Measurements from ENCODE around the gene MUCL3.
"Not testable (repeated sequence)": the region's sequence is repeated elsewhere in the genome, so short reads cannot be mapped to it uniquely, and the experiment has no call there.

Gene MUCL3

GRCh38 chr6:30913721-30914075 lies 27.1 kb upstream of the MUCL3 start:
- DNase-seq (ENCODE audit: low read depth): peak; percentile 6

DNA sequence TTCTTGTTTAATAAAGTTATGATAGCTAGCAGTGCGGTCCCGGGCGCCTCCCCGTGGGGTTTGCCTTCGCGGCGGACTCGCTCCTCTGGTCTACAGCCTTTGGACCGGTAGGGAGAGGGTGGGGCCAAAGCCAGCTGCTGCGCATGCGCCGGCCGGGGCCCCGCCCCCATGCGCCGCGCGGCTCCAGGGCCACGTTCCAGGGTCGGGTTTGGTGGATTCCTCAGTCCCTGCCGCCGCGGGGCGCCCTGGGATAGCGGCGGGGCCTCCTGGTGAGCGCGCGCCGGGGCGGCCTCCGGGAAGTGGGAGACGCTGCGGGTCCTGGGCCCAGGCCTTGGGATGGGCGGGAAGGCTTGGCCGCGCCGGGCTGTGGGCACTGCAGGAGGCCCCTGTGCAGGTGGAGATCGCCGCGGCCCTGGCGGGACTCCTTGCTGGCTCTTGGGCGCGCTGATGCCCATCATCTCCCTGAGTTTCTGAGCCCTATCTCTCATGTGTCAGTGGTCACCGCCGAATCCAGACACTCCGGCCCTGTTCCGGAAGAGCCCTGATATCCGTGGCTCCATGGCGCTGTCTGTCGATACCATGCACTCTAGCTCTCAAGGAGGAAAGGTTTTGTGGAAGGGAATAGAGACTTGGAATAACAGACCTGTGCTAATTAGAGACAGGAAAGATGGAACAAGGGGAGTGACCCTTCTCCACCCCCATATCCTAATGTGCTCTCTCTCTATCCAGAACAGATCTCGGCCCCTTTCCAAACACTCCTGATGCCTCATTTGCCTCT lies 26.5 kb upstream of the MUCL3 start, which contains the start of gene VARS2:
TSS of gene VARS2 (plus strand) at position 163 of the 778 bp plus-strand sequence. CDS start at position 762, 599 bp downstream.
- DNase-seq (ENCODE audit: low read depth): peak; percentile 74

GRCh38 chr6:30914854-30915590 lies 25.8 kb upstream of the MUCL3 start:
- no peak for DNase-seq (ENCODE audit: low read depth)

DNA sequence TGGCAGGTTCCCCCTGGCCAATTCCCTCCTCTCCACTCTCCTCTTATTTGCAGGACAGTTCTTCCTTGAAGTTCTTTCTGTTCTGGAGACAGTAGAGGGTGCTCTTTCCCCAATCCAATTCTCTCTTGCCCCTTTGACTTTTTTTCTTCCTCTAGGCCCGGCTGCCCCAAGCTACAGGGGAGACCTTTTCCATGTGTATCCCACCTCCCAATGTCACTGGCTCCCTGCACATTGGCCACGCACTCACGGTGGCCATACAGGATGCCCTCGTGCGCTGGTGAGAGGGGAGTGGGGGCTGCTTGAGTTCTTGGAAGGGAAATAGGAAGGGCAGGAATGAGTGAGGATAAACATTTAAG lies 25.2 kb upstream of the MUCL3 start:
- no peak for DNase-seq (ENCODE audit: low read depth)

- no peak for DNase-seq (ENCODE audit: low read depth)
Observed at GRCh38 chr6:30917041-30917440, 23.7 kb upstream of the MUCL3 start.

GRCh38 chr6:30917487-30917886 lies 23.3 kb upstream of the MUCL3 start:
- no peak for DNase-seq (ENCODE audit: low read depth)

GRCh38 chr6:30918670-30919069 lies 22.1 kb upstream of the MUCL3 start:
- DNase-seq (ENCODE audit: low read depth): no peak

- DNase-seq (ENCODE audit: low read depth): no peak
Observed at GRCh38 chr6:30922447-30922852, 18.3 kb upstream of the MUCL3 start.

DNA sequence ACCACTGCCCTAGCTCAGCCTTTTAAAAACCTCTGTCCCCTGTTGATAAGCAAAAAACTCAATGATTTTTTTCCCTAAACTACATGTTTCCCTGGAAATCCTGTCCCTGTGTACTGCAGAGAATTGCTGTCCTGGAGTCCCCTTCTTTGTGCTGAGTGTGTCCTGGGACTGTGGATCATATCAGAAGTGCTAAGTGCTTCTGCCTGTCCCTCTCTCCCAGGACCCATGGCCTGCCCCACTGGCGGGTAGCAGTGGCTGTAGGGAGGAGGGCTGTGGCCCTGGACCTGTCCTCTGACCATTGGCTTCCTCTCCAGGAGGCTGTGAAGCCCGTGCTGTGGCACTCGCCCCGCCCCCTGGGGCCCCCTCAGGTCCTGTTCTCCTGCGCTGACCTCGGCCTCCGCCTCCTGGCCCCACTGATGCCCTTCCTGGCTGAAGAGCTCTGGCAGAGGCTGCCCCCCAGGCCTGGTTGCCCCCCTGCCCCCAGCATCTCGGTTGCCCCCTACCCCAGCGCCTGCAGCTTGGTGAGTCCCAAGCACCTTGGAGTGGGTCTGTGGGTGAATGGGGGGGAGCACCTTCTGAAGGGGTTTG lies 16.6 kb upstream of the MUCL3 start:
- DNase-seq (ENCODE audit: low read depth): not testable (repeated sequence)

DNA sequence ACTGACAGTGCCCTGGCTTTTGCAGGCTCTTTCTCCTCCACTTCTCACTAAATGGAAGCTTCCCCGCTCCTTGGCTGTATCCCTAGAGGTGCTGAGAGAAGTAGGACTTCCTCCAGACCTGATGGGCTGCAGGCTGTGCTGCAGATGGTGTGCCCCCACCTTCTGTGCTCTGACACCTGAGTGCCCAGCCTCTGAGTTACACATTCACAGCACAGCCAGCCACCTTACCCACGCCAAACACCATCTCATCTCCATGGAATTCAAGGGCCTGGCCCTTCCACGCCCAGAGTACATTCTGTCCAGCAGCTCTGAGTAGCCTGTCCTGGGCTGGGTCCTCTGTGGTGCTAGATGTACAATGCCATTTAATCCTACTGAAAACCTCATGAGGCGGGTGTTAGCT lies 14.1 kb upstream of the MUCL3 start:
- DNase-seq (ENCODE audit: low read depth): no peak

GRCh38 chr6:30927080-30927479 lies 13.7 kb upstream of the MUCL3 start:
- not testable (repeated sequence) for DNase-seq (ENCODE audit: low read depth)

GRCh38 chr6:30928677-30929076 lies 12.1 kb upstream of the MUCL3 start:
- DNase-seq (ENCODE audit: low read depth): no peak

DNA sequence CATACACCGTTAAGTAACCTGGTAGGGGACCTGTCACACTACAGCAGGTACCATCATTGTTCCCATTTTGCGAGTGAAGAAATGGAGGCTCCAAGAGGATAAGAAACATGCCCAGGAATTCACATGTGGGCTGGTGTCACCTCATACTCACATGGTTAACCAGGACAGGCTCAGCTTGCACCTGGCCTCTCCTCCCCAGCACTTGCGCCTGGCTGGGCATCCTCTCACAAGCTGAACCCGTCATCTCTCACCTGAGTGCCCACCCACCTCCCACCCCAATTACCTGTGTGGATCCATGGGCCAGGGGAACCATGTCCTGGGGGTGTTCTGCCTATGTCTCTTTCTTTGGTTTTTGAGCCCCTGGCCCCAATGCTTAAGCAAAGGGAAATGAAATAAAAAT lies 10.3 kb upstream of the MUCL3 start:
- DNase-seq (ENCODE audit: low read depth): no peak

- DNase-seq (ENCODE audit: low read depth): no peak
Observed at GRCh38 chr6:30931272-30931671, 9.5 kb upstream of the MUCL3 start.

GRCh38 chr6:30931969-30932645 lies 8.7 kb upstream of the MUCL3 start, which contains the start of gene SFTA2:
Gene SFTA2 (minus strand): TSS chr6:30932170. CDS start chr6:30932096, 74 bp downstream.
- DNase-seq (ENCODE audit: low read depth): no peak

DNA sequence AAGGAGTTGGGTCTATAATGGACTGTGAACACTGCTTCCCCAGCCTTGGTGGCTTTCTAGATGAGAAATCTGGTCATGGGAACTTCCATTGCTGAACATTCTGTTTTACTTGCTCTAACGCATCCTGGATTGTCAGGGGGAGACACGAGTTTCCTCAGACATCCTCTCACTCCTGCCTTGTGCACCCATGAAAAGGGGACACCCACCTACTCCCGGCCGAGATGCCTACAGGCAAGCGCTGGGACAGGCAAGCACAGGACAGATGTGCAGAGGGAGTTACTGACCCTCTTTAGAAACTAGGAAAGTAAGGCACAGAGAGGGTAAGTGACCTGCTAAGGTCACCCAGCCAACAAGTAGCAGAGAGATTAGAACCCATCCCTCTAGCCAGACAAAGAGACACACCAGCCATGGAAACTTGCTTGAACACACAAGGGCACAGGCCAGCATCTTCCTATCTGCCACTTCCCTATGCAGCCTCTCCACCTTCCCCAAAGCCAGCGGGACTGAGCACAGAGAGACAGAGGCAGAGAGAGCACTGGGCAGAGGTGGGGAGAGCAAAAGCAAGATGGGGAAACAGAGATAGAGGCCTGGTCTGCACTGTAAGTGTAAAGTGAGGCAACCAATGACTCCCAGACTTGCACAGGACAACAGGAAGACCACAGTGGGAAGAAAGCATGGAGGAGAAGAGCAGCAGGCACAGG lies 8.0 kb upstream of the MUCL3 start:
- no peak for DNase-seq (ENCODE audit: low read depth)

- no peak for DNase-seq (ENCODE audit: low read depth)
Observed at GRCh38 chr6:30935018-30935417, 5.8 kb upstream of the MUCL3 start.

DNA sequence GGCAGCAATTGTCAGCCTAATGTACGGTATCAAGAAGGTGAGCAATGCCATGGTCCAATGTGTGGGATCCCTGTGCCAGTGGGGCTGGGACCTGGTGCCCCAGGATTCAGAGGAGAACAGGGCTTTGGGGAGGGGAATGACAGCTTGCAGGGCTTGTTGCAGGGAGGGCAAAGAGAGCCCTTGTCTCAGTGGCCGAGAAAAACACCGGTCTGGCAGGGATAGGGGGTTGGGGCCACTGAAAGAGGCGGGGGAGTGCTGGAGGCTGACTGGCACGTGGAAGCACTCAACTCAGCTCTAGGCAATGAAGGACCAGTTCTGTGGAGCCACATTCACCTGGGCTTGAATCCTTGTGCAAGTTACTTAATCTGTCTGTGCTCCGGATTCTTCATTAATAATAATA lies 3.5 kb upstream of the MUCL3 start:
- DNase-seq (ENCODE audit: low read depth): no peak

DNA sequence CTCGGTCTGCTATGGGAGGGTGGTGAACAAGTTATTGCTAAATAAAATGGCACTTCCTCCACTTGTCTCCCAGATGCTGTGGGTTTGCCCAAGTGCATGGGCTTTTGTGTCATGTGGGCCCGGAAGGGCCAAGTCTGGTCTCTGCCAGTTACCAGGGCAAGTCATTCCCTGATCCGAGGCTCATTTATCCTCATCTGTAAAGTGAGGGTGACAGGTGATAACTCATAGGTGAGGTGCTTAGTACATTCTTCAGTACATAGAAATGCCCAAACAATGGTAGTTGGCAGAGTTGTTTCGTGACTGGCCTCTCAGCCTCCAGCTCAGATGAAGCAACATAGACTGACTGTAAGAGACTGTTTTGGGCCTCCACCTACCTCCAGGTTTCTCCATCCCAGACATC lies 2.0 kb upstream of the MUCL3 start:
- DNase-seq (ENCODE audit: low read depth): no peak

GRCh38 chr6:30939473-30939872 lies 1.3 kb upstream of the MUCL3 start:
- no peak for DNase-seq (ENCODE audit: low read depth)

DNA sequence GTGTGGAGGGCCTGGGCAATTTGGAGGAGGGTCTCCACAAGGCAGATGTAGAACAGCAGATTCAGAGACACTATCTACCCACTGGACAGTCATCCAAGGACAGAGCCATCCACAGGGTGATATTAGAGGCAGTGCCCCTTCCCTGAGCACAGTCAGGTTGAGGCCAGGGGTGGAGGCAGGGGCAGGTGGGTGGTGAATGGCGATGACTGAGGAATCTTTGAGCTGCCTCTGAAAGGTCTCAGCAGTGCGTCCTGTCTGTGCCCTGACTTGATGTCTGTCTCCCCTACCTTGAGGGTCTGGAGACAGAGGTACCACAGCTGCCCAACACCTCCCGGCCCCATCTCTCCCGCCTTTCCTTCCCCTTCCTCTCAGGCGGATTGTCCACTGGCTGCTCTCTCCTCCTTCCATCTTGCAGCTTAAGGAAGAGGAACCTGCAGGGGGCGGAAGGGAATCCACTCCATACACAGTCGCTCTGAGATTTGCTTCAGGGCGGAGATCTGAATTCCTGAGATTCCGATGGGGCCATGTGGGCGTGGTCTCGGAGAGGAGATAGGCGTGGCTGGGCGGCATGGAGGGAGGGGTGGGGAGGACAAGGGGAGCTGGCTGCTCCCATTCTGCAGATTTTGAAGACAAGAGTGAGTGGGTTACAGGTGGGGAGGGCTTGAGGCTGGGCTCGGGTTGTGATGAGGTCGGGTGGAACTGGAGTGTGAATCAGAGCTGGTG lies 1.7 kb downstream of the MUCL3 start:
- DNase-seq (ENCODE audit: low read depth): no peak

All from activated T-cell treated with anti-CD3 and anti-CD28 coated beads for 1 hour (primary cell).